ENCODE measurements around the gene CCDC124.

The CCDC124 gene

DNA sequence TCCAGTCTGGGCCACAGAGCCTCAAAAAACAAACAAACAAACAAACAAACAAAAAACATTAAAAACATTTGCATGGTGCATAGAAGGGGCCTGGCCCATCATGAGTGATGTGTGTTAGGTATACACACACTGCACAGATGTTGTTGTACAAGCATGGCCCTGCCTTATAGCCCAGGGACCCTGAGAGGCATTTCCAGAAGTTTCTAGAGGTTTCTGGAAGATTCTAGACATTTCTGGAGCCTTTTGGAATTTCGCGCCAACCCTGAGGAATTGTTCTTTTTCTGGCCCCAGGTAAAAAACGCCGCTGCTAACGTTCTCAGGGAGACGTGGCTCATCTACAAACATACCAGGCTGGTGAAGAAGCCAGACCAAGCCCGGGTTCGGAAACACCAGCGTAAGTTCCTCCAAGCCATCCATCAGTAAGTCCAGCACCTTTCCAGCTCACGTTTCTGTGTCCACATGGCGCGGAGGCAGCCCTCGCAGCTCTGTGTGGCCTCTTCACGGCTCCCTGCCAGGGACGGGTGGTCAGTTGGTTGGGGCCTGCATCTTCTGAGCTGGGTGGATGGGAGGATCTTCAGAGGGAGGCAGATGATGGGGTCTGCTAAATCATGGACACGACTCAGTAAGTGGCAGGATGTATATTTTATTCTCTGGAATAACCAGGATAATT is 56.7 kb downstream of the CCDC124 start:
- no peak for FAIRE-seq

GRCh38 chr19:17993076-17993813 is 60.4 kb downstream of the CCDC124 start:
- FAIRE-seq = no peak

Measured in TTC549 (cell line).